Measurements from ENCODE around the gene SEMA4A. TPM values are rescaled to one million over a fixed set of nuclear protein-coding genes. Genes with fewer than 3 reads are reported as not detected.

Gene SEMA4A
- total RNA-seq, 6 experiments from 2014 or later = 0.71 to 1.1 (median 0.83) TPM

DNA sequence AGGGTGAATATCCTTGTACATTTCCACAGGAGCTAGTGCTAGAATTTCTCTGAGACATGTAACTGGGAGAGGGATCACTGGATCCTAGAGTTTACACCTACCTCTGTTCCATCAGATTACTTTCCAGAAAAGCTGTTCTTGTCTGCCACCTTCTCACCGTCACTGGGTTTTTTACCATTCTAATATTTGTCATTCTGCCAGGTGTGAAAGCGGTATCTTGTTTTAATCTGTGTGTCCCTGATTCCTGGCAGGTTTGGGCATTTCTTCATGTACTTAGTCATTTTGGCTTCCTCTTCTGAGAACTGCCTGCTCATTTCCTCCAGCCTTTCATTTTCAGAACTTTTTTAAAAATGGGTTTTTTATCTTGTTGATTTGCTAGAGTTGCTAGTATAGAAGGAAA lies 64.5 kb downstream of the SEMA4A start:
- H3K9me3 Mint-ChIP-seq = no peaks in the 10 kb centered on the region
- H3K36me3 Mint-ChIP-seq (ENCODE audit: low read depth) = peaks cover 7% of the 10 kb centered on the region
- TF ChIP-seq, protein P1, sequence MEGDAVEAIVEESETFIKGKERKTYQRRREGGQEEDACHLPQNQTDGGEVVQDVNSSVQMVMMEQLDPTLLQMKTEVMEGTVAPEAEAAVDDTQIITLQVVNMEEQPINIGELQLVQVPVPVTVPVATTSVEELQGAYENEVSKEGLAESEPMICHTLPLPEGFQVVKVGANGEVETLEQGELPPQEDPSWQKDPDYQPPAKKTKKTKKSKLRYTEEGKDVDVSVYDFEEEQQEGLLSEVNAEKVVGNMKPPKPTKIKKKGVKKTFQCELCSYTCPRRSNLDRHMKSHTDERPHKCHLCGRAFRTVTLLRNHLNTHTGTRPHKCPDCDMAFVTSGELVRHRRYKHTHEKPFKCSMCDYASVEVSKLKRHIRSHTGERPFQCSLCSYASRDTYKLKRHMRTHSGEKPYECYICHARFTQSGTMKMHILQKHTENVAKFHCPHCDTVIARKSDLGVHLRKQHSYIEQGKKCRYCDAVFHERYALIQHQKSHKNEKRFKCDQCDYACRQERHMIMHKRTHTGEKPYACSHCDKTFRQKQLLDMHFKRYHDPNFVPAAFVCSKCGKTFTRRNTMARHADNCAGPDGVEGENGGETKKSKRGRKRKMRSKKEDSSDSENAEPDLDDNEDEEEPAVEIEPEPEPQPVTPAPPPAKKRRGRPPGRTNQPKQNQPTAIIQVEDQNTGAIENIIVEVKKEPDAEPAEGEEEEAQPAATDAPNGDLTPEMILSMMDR (IDR thresholded peaks at IDR 0.05) = no peak
- no peak overlapping the region for H3K4me3 Mint-ChIP-seq
- H3K27me3 Mint-ChIP-seq (ENCODE audit: insufficient read depth) = peaks cover 4% of the 10 kb centered on the region
- peak overlapping the region; percentile 58 for H3K27ac Mint-ChIP-seq
- H3K4me1 Mint-ChIP-seq (ENCODE audit: low read depth) = peaks cover 27% of the 10 kb centered on the region
- DNase-seq = no peak

DNA sequence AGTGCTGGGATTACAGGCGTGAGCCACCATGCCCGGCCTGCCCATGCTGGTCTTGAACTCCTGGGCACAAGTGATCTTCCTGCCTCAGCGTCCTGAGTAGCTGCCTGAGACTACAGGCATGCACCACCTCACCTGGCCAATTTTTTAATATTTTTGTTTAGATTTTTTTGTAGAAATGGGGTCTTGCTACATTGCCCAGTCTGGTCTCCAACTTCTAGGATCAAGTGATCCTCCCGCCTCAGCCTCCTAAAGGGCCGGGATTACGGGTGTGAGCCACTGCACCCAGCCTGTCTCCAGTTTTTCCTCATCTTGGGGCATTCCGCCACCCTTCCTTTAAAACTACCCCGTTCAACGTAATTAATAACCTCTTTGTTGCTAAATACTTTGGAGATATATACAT lies 66.8 kb downstream of the SEMA4A start:
- no peak overlapping the region for H3K27ac Mint-ChIP-seq
- no peaks in the 10 kb centered on the region; the same call in 1 of the 2 replicates for H3K27me3 Mint-ChIP-seq (ENCODE audit: insufficient read depth)
- DNase-seq = no peak
- TF ChIP-seq, protein P1 (IDR thresholded peaks at IDR 0.05) = no peak
- no peaks in the 10 kb centered on the region; the same call in 1 of the 2 replicates for H3K36me3 Mint-ChIP-seq (ENCODE audit: low read depth)
- peaks cover 29% of the 10 kb centered on the region for H3K4me1 Mint-ChIP-seq (ENCODE audit: low read depth)
- H3K4me3 Mint-ChIP-seq = no peak overlapping the region
- no peaks in the 10 kb centered on the region for H3K9me3 Mint-ChIP-seq

DNA sequence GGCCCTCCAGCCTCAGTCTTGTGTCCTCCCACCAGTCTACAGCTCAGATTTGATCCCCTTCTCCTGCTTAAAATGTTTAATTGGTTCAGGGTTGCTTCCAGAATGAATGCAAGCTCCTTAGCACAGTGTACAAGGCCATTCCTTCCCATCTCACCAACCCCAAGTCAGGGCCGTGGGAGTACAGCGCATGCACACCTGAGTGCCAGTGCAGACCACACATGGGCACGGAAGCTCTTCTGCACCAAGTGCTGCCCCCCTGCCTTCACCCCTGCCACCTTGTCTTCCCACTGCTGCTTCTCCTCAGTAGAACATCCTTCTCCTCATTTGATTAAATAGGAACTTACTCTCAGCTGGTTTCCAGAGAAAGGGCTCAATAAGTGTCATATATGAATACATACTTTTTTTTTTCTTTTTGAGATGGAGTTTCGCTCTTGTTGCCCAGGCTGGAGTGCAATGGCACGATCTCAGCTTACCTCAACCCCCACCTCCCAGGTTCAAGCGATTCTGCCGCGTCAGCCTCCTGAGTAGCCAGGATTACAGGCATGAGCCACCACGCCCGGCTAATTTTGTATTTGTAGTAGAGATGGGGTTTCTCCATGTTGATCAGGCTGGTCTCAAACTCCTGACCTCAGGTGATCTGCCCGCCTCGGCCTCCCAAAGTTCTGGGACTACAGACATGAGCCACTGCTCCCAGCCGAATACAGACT lies 68.8 kb downstream of the SEMA4A start:
- TF ChIP-seq, protein P1 (IDR thresholded peaks at IDR 0.05) = no peak
- H3K4me1 Mint-ChIP-seq (ENCODE audit: low read depth) = peaks cover 33% of the 10 kb centered on the region
- no peaks in the 10 kb centered on the region; the same call in 1 of the 2 replicates for H3K27me3 Mint-ChIP-seq (ENCODE audit: insufficient read depth)
- H3K4me3 Mint-ChIP-seq = no peak overlapping the region
- no peaks in the 10 kb centered on the region for H3K36me3 Mint-ChIP-seq (ENCODE audit: low read depth)
- no peak for DNase-seq
- no peak overlapping the region for H3K27ac Mint-ChIP-seq
- no peaks in the 10 kb centered on the region for H3K9me3 Mint-ChIP-seq

DNA sequence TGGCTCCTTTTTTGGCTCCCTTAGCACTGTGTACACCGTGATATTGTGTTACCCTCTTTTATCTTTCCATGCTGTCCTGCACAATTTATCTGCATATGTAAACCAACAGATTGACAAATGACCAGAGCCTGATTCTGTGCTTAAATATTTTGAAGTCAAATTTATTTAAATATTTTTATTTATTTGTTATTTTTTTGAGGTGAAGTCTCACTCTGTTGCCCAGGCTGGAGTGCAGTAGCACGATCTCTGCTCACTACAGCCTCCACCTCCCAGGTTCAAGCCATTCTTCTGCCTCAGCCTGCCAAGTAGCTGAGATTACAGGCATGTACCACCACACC lies 72.3 kb downstream of the SEMA4A start:
- Mint-ChIP-seq H3K4me3 (no peak overlapping the region), H3K4me1 (ENCODE audit: low read depth) (peaks cover 22% of the 10 kb centered on the region), H3K27ac (peak overlapping the region; percentile 0; the same call in 1 of the 2 replicates), H3K9me3 (no peaks in the 10 kb centered on the region), H3K36me3 (ENCODE audit: low read depth) (peaks cover 11% of the 10 kb centered on the region; the same call in 1 of the 2 replicates), H3K27me3 (ENCODE audit: insufficient read depth) (no peaks in the 10 kb centered on the region; the same call in 1 of the 2 replicates)
- no peak for DNase-seq
- TF ChIP-seq, protein P1 (IDR thresholded peaks at IDR 0.05) = peak; percentile 39

DNA sequence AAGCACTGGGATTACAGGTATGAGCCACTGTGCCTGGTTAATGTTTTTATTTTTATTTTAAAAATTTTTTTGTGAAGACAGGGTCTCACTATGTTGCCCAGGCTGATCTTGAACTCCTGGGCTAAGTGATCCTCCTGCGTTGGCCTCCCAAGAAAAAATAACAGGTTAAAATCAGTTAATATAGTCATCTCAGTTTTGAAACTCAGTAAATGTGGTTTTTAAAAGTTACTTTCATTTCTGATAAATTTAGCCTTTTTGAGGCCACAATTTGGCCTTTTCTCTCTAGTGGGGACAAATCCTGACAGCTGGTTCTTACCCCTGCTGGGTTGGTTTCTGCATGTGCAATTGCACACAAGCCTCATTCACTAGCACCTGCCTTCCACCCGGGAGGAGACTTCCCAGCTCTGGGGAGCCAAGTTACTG lies 72.7 kb downstream of the SEMA4A start:
- Mint-ChIP-seq H3K9me3 (no peaks in the 10 kb centered on the region), H3K36me3 (ENCODE audit: low read depth) (peaks cover 11% of the 10 kb centered on the region; the same call in 1 of the 2 replicates), H3K4me1 (ENCODE audit: low read depth) (peaks cover 22% of the 10 kb centered on the region), H3K27ac (no peak overlapping the region), H3K4me3 (no peak overlapping the region), H3K27me3 (ENCODE audit: insufficient read depth) (no peaks in the 10 kb centered on the region; the same call in 1 of the 2 replicates)
- TF ChIP-seq, protein P1 (IDR thresholded peaks at IDR 0.05) = no peak
- no peak for DNase-seq
